Esophagus muscularis mucosa (tissue), 4 donors: ENCODE data around the gene LHPP. TPM values are rescaled to one million over a fixed set of nuclear protein-coding genes. Genes with fewer than 3 reads are reported as not detected.

Source experiments
- DNase-seq: peaks from one replicate; pipeline ENCODE4 v3.0.0-alpha.2; 2017; ENCODE audit errors: extremely low spot score
- H3K27ac ChIP-seq, 4 donors: fragments of 200-600 bp; sonication (generic); replicated peaks in 1 of 4; 1 replicate in 3 of 4; 2 replicates in 1 of 4; pipeline ENCODE4 v1.5.1; 2016 to 2019; ENCODE audit warnings: mild to moderate bottlenecking in 1 of 4
- H3K27me3 ChIP-seq, 4 donors: fragments of 200-600 bp; sonication (generic); one replicate each; pipeline versions ENCODE4 v1.5.1 to v1.6.0; 2016 to 2019
- H3K36me3 ChIP-seq, 4 donors: fragments of 200-600 bp; sonication (generic); one replicate each; pipeline ENCODE4 v1.5.1; 2016 to 2019
- H3K4me1 ChIP-seq, 4 donors: fragments of 200-600 bp; sonication (generic); one replicate each; pipeline ENCODE4 v1.5.1; 2016 to 2019
- H3K4me3 ChIP-seq, 4 donors: fragments of 200-600 bp; sonication (generic); 1 replicate in 2 of 4; 2 replicates in 2 of 4; pipeline ENCODE4 v1.5.1; 2016 to 2019; ENCODE audit warnings: mild to moderate bottlenecking in 4 of 4, moderate library complexity in 1 of 4
- H3K9me3 ChIP-seq, 4 donors: fragments of 200-600 bp; sonication (generic); 1 replicate in 3 of 4; 2 replicates in 1 of 4; pipeline ENCODE4 v1.5.1; 2016 to 2019
- EP300 ChIP-seq: sonication (generic); formaldehyde crosslinking; IDR thresholded peaks from one replicate; pipeline ENCODE4 v1.6.1; 2017; ENCODE audit warnings: antibody characterized with exemption
- POLR2A ChIP-seq: fragments of 450-650 bp; IDR thresholded peaks from one replicate; pipeline ENCODE4 v1.6.1; 2017; ENCODE audit warnings: antibody characterized with exemption, moderate library complexity, mild to moderate bottlenecking, low read depth
- POLR2AphosphoS5 ChIP-seq, 2 donors: sonication (generic); formaldehyde crosslinking; IDR thresholded peaks; one replicate each; pipeline ENCODE4 v1.6.1; 2017; ENCODE audit warnings: antibody characterized with exemption in 2 of 2
- WGBS: methylation state at CpG from one replicate; pipeline ENCODE4 v1.1.5; 2018; 5-methylcytosine and 5-hydroxymethylcytosine counted together
- intact Hi-C: fragments of 100-400 bp; cut with DNase I; formaldehyde crosslinking; loops from one replicate; pipeline ENCODE4 v1.15.1; 2023
- total RNA-seq, 4 donors: library from RNA; depleted of rRNA; stranded (reverse); fragments of >200 nt; gene quantifications; one replicate each; pipeline versions ENCODE4 v1.1.0 to v1.2.1, GENCODE V29; 2016
- TF ChIP-seq, protein P1 (sequence below), 3 experiments: fragments of 200-600 bp in 2 of 3; fragments of 450-650 bp in 1 of 3; sonication (generic) in 2 of 3; IDR thresholded peaks; one replicate each; pipeline ENCODE4 v1.5.1; 2017 to 2019; ENCODE audit warnings: antibody characterized with exemption in 3 of 3, mild to moderate bottlenecking in 2 of 3, moderate library complexity in 1 of 3

LHPP gene
- total RNA-seq, 4 donors from 2014 or later = 10.8 to 20.9 (median 15.7) TPM

DNA sequence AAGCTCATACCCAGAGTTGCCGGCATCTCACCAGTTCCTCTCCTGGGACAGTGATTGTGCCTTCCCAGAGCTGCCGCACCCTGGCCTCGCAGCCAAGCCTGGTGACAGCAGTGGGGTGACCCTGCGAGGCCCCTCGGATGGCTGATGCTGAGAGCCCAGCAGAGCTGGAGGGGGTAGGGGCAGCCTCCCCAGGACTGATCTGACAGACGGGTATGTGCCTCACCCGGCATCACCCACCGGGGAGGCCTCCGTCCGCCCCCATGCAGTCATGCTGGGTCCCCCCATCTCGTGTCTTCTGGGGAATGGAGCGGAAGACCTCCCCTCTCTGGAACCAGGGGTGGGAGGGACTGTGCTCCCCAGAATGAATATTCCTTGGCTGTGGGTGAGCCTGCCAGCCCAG is 82.3 kb downstream of the LHPP start:
- Histone ChIP-seq H3K4me3 (no peak overlapping the region), H3K27ac (no peak overlapping the region), H3K4me1 (peaks cover 7 to 18% (median 13%) of the 10 kb centered on the region in 4 donors), H3K9me3 (no peaks in the 10 kb centered on the region), H3K36me3 (no peaks in the 10 kb centered on the region), H3K27me3 (no peaks in the 10 kb centered on the region)
- TF ChIP-seq, protein P1, sequence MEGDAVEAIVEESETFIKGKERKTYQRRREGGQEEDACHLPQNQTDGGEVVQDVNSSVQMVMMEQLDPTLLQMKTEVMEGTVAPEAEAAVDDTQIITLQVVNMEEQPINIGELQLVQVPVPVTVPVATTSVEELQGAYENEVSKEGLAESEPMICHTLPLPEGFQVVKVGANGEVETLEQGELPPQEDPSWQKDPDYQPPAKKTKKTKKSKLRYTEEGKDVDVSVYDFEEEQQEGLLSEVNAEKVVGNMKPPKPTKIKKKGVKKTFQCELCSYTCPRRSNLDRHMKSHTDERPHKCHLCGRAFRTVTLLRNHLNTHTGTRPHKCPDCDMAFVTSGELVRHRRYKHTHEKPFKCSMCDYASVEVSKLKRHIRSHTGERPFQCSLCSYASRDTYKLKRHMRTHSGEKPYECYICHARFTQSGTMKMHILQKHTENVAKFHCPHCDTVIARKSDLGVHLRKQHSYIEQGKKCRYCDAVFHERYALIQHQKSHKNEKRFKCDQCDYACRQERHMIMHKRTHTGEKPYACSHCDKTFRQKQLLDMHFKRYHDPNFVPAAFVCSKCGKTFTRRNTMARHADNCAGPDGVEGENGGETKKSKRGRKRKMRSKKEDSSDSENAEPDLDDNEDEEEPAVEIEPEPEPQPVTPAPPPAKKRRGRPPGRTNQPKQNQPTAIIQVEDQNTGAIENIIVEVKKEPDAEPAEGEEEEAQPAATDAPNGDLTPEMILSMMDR (IDR thresholded peaks at IDR 0.05) = no peak
- no peak for TF ChIP-seq POLR2A
- no peak for TF ChIP-seq EP300
- TF ChIP-seq POLR2AphosphoS5 (IDR thresholded peaks at IDR 0.05) = no peak
- no peak for DNase-seq
- intact Hi-C loops = loop anchor here (5.0 kb wide), 1 partner anchor 83 kb away; no protein-coding TSS in a partner anchor
- 88% methylated on average over 5 of the region's 12 CpGs for WGBS

DNA sequence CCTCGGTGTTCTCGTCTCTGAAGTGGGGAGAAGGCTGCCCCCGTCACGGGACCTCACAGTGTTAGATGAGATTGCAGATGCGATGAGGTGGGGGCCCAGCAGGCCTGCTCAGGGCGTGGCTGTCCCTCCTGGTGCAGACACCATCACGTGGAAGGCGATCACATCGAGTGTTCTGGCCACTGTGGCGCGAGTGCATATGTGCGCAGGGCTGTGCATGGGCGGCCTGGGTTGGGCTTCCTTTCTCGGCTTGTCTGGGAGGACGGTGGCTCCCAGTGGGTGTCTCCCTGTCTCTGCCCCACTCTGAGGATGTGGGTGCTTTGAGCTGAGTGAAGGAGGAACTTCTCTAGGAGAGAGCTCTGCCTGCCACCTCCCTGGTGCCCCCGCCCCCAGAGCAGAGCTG is 83.1 kb downstream of the LHPP start:
- intact Hi-C loops = loop anchor here (5.0 kb wide), 1 partner anchor 83 kb away; no protein-coding TSS in a partner anchor
- H3K9me3 ChIP-seq = no peaks in the 10 kb centered on the region
- H3K4me1 ChIP-seq = peaks cover 7 to 17% (median 12%) of the 10 kb centered on the region in 4 donors
- no peaks in the 10 kb centered on the region for H3K27me3 ChIP-seq
- no peak overlapping the region for H3K27ac ChIP-seq
- no peaks in the 10 kb centered on the region for H3K36me3 ChIP-seq
- no peak overlapping the region for H3K4me3 ChIP-seq
- no peak for DNase-seq
- no peak for TF ChIP-seq POLR2AphosphoS5 (IDR thresholded peaks at IDR 0.05)
- TF ChIP-seq, protein P1 (IDR thresholded peaks at IDR 0.05) = no peak
- no peak for TF ChIP-seq EP300
- no peak for TF ChIP-seq POLR2A
- WGBS = 89% methylated on average over 16 of the region's 16 CpGs

- 86% methylated on average over 22 of the region's 23 CpGs for WGBS
- no peaks in the 10 kb centered on the region for H3K9me3 ChIP-seq
- intact Hi-C loops = no loop called here
- H3K27me3 ChIP-seq = no peaks in the 10 kb centered on the region
- H3K4me3 ChIP-seq = no peak overlapping the region
- no peaks in the 10 kb centered on the region for H3K36me3 ChIP-seq
- DNase-seq = no peak
- H3K4me1 ChIP-seq = peaks cover 1 to 9% (median 5%) of the 10 kb centered on the region in 4 donors
- TF ChIP-seq POLR2A (no peak), POLR2AphosphoS5 (IDR thresholded peaks at IDR 0.05) (no peak), EP300 (no peak)
- TF ChIP-seq, protein P1 (IDR thresholded peaks at IDR 0.05) = no peak
- H3K27ac ChIP-seq = no peak overlapping the region
These were observed 83.9 kb downstream of the LHPP start for GRCh38 chr10:124545351-124546054.

- DNase-seq = no peak
- Histone ChIP-seq H3K27me3 (no peaks in the 10 kb centered on the region), H3K4me1 (peaks cover 0 to 9% (median 3%) of the 10 kb centered on the region in 4 donors), H3K4me3 (no peak overlapping the region), H3K9me3 (no peaks in the 10 kb centered on the region), H3K36me3 (no peaks in the 10 kb centered on the region), H3K27ac (no peak overlapping the region)
- 97% methylated on average over 5 of the region's 9 CpGs for WGBS
- intact Hi-C loops = no loop called here
- TF ChIP-seq POLR2AphosphoS5 (IDR thresholded peaks at IDR 0.05) = no peak
- no peak for TF ChIP-seq EP300
- TF ChIP-seq, protein P1 (IDR thresholded peaks at IDR 0.05) = no peak
- TF ChIP-seq POLR2A = no peak
These were observed 84.4 kb downstream of the LHPP start for GRCh38 chr10:124546055-124546369.
